ENCODE data around the gene GOLGA8A.
"Not testable (repeated sequence)": the region's sequence is repeated elsewhere in the genome, so short reads cannot be mapped to it uniquely, and the experiment has no call there.

- not testable (repeated sequence) for TF ChIP-seq POLR2A (IDR thresholded peaks at IDR 0.05); CTCF (IDR thresholded peaks at IDR 0.05 in 4 of 5, conservative IDR thresholded peaks at IDR 0.05 in 1 of 5)
Observed at GRCh38 chr15:34418435-34418834, 19.2 kb downstream of the GOLGA8A start.
